B cell (primary cell): Measurements from ENCODE around the gene USE1. TPM values are rescaled to one million over a fixed set of nuclear protein-coding genes. Genes with fewer than 3 reads are reported as not detected.

Source experiments
- ATAC-seq: fragments of 200-7000 bp; cut with Tn5 transposase; one replicate; pipeline ENCODE4 v1.10.0; 2021; ENCODE audit warnings: low read depth, mild to moderate bottlenecking, moderate number of reproducible peaks, moderate library complexity
- CTCF ChIA-PET: fragments of 350-600 bp; sonication (Branson Sonifier 250); formaldehyde crosslinking; loops from one replicate; lab custom pipeline; 2021; ENCODE audit warnings: antibody characterized with exemption, inconsistent platforms; lab: Charles Lee
- POLR2A ChIA-PET: fragments of 350-600 bp; sonication (Branson Sonifier 250); formaldehyde crosslinking; loops from one replicate; lab custom pipeline; 2021; ENCODE audit warnings: antibody characterized with exemption; lab: Charles Lee
- DNase-seq: peaks from one replicate; pipeline ENCODE4 v3.0.0; 2013
- H2AFZ ChIP-seq: 2 replicates; pipeline ENCODE4 v1.6.1; 2012; ENCODE audit warnings: mild to moderate bottlenecking, low read depth, low read length; ENCODE audit not compliant: insufficient read depth, poor library complexity, severe bottlenecking
- H3K27ac ChIP-seq, 2 donors: 1 replicate in 1 of 2; 2 replicates in 1 of 2; pipeline ENCODE4 v1.5.1; 2012 to 2013; ENCODE audit warnings: low read length in 2 of 2, mild to moderate bottlenecking in 2 of 2, moderate library complexity in 1 of 2
- H3K27me3 ChIP-seq, 4 experiments: fragments of 200-600 bp in 1 of 4; sonication (generic) in 1 of 4; replicated peaks in 1 of 4; 1 replicate in 2 of 4; 2 replicates in 2 of 4; pipeline versions ENCODE4 v1.6.1 to v1.7.0; 2013 to 2016; ENCODE audit warnings: low read length in 3 of 4, mild to moderate bottlenecking in 2 of 4, mixed read lengths in 1 of 4, moderate library complexity in 1 of 4; ENCODE audit not compliant: insufficient read depth in 4 of 4, control insufficient read depth in 3 of 4; ENCODE audit errors: control extremely low read depth in 1 of 4
- H3K36me3 ChIP-seq, 2 experiments: replicated peaks in 1 of 2; 1 replicate in 1 of 2; 2 replicates in 1 of 2; pipeline versions ENCODE4 v1.6.1 to v1.7.1; 2013; ENCODE audit warnings: low read length in 1 of 2; ENCODE audit not compliant: insufficient read depth in 2 of 2, control insufficient read depth in 1 of 2; ENCODE audit errors: control extremely low read depth in 1 of 2, extremely low read depth in 1 of 2
- H3K4me1 ChIP-seq, 2 donors: fragments of 200-600 bp in 1 of 2; sonication (generic) in 1 of 2; 1 replicate in 1 of 2; 2 replicates in 1 of 2; pipeline versions ENCODE4 v1.5.1 to v1.6.1; 2013 to 2017; ENCODE audit warnings: low read length in 2 of 2; ENCODE audit not compliant: control insufficient read depth in 2 of 2, insufficient read depth in 2 of 2
- H3K4me2 ChIP-seq: replicated peaks from 2 replicates; pipeline ENCODE3; 2012; ENCODE audit warnings: mild to moderate bottlenecking, low read depth, low read length; ENCODE audit not compliant: poor library complexity, severe bottlenecking
- H3K4me3 ChIP-seq, 5 experiments: fragments of 200-600 bp in 1 of 5; sonication (generic) in 1 of 5; 1 replicate in 3 of 5; 2 replicates in 2 of 5; pipeline versions ENCODE4 v1.5.1 to v1.7.0; 2011 to 2016; ENCODE audit warnings: low read length in 4 of 5, mild to moderate bottlenecking in 4 of 5, low read depth in 2 of 5, control low read depth in 1 of 5, moderate library complexity in 1 of 5; ENCODE audit not compliant: insufficient read depth in 1 of 5; ENCODE audit errors: control extremely low read depth in 1 of 5, extremely low read depth in 1 of 5
- H3K79me2 ChIP-seq: fragments of 200-600 bp; sonication (generic); one replicate; pipeline ENCODE4 v1.6.0; 2016; ENCODE audit warnings: low read length; ENCODE audit not compliant: control insufficient read depth, insufficient read depth
- H3K9ac ChIP-seq: fragments of 200-600 bp; sonication (generic); 2 replicates; pipeline ENCODE4 v1.6.1; 2017; ENCODE audit warnings: mild to moderate bottlenecking, low read length, moderate library complexity
- H3K9me3 ChIP-seq, 3 donors: one replicate each; pipeline versions ENCODE4 v1.6.1 to v1.7.1; 2013; ENCODE audit warnings: low read length in 2 of 3; ENCODE audit not compliant: control insufficient read depth in 2 of 3, insufficient read depth in 1 of 3; ENCODE audit errors: control extremely low read depth in 1 of 3
- H4K20me1 ChIP-seq: 2 replicates; pipeline ENCODE4 v1.6.0; 2012; ENCODE audit warnings: mild to moderate bottlenecking, low read length; ENCODE audit not compliant: insufficient read depth, control insufficient read depth, poor library complexity, severe bottlenecking
- H3K27ac Mint-ChIP-seq: one replicate; pipeline ENCODE4 v1.8.0; 2021; ENCODE audit warnings: mixed read lengths
- H3K27me3 Mint-ChIP-seq: one replicate; pipeline ENCODE4 v1.8.0; 2021; ENCODE audit warnings: mixed read lengths
- H3K4me1 Mint-ChIP-seq: one replicate; pipeline ENCODE4 v1.8.0; 2021; ENCODE audit warnings: mixed read lengths
- H3K4me3 Mint-ChIP-seq: one replicate; pipeline ENCODE4 v1.8.0; 2021; ENCODE audit warnings: mixed read lengths
- H3K9me3 Mint-ChIP-seq: one replicate; pipeline ENCODE4 v1.8.0; 2022; ENCODE audit warnings: mixed read lengths; ENCODE audit not compliant: insufficient read depth
- CTCF ChIP-seq: fragments of 200-600 bp; IDR thresholded peaks from one replicate; pipeline ENCODE4 v1.8.0; 2022; ENCODE audit warnings: antibody characterized with exemption, mild to moderate bottlenecking
- EZH2 ChIP-seq: IDR thresholded peaks from 2 replicates; pipeline ENCODE4 v1.6.1; 2012; ENCODE audit warnings: borderline replicate concordance, low read depth, mild to moderate bottlenecking, moderate library complexity, low read length; ENCODE audit not compliant: insufficient read depth, poor library complexity, severe bottlenecking
- WGBS: methylation state at CpG from one replicate; pipeline ENCODE4 v1.1.5; 2013; ENCODE audit warnings: missing lambda C conversion rate; ENCODE audit not compliant: insufficient coverage; 5-methylcytosine and 5-hydroxymethylcytosine counted together
- intact Hi-C: fragments of 100-400 bp; cut with micrococcal nuclease; formaldehyde crosslinking; loops from one replicate; pipeline ENCODE4 v1.10.0; 2022
- polyA plus RNA-seq: library from polyadenylated mRNA; depleted of rRNA; stranded (reverse); fragments of >200 nt; gene quantifications from 2 replicates; pipeline ENCODE4 v1.2.3, GENCODE V29; 2012
- total RNA-seq, 2 donors: library from RNA; stranded (reverse); fragments of 120-200 nt in 1 of 2; gene quantifications; 1 replicate in 1 of 2; 2 replicates in 1 of 2; pipeline versions ENCODE4 v1.2.3 to v1.2.4, GENCODE V29; 2013 to 2022

USE1 gene
- total and polyA plus RNA-seq, 2 donors (not counting 1 experiment from before 2014, with no cell fraction given) = 48.3 to 49.5 TPM

DNA sequence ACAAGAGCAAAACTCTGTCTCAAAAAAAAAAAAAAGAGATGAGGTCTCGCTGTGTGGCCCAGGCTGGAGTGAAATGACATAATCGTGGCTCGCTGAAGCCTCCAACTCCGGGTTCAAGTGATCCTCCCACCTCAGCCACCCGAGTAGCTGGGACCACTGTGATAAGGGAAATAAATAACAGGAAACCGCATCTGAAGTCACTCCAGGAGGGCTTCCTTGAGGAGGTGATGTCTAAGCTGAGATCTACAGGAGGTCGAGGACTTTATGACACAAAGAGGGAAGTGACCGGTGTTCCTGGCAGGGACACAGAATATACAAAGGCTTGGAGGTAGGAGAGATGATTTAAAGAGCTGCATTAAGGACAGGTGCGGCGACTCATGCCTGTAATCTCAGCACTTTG, 39.5 kb downstream of the USE1 start:
- CTCF ChIA-PET = interaction anchor here (0.6 to 2.3 kb wide), 4 partner anchors 11 to 542 kb away, joined by 3 to 5 read pairs (median 4); partner anchors contain the start of gene ANKLE1
- Histone ChIP-seq H3K4me2 (no peak overlapping the region), H3K27ac (no peak overlapping the region), H2AFZ (no peak overlapping the region), H4K20me1 (no peaks in the 10 kb centered on the region), H3K36me3 (no peaks in the 10 kb centered on the region), H3K79me2 (no peaks in the 10 kb centered on the region), H3K4me3 (no peak overlapping the region), H3K9ac (no peak overlapping the region), H3K4me1 (no peaks in the 10 kb centered on the region), H3K27me3 (no peaks in the 10 kb centered on the region), H3K9me3 (peaks cover 0 to 9% (median 4%) of the 10 kb centered on the region in 3 donors)
- intact Hi-C loops = no loop called here
- POLR2A ChIA-PET = interaction anchor here (1.1 kb wide), 1 partner anchor 12 kb away, joined by 4 read pairs; no protein-coding TSS in a partner anchor
- no peaks in the 10 kb centered on the region for H3K4me1 Mint-ChIP-seq
- no peak overlapping the region for H3K4me3 Mint-ChIP-seq
- H3K9me3 Mint-ChIP-seq = no peaks in the 10 kb centered on the region
- 80% methylated on average over 5 of the region's 10 CpGs for WGBS
- TF ChIP-seq EZH2 (no peak), CTCF (no peak)
- H3K27me3 Mint-ChIP-seq = no peaks in the 10 kb centered on the region
- DNase-seq = no peak
- no peak overlapping the region for H3K27ac Mint-ChIP-seq
- no peak for ATAC-seq

DNA sequence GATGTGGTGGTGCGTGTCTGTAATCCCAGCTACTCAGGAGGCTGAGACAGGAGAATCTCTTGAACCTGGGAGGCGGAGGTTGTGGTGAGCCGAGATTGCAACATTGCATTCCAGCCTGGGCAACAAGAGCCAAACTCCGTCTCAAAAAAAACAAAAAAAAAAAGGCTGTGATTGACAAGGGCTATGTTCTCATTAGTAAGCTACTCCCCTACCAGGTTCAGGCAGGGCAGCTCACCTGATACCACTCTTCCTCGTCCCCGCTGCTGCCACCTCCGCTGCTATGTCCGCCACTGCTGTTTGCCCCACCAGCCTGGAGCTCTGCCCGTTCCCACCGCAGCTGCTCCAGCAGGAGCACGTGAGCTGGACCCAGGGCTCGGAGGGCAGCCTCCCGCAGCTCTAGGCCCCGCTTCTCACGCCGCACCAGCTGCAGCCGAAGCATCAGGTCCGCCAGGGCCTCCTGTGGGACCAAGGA, 40.0 kb downstream of the USE1 start:
- ChIA-PET CTCF (interaction anchor here (0.6 to 2.3 kb wide), 4 partner anchors 11 to 543 kb away, joined by 3 to 5 read pairs (median 4); partner anchors contain the start of gene ANKLE1), POLR2A (interaction anchor here (1.1 kb wide), 1 partner anchor 12 kb away, joined by 4 read pairs; no protein-coding TSS in a partner anchor)
- no peak overlapping the region for H3K27ac Mint-ChIP-seq
- H3K4me2 ChIP-seq = no peak overlapping the region
- no peak overlapping the region for H3K4me3 Mint-ChIP-seq
- no peak overlapping the region for H3K9ac ChIP-seq
- intact Hi-C loops = no loop called here
- H3K79me2 ChIP-seq = no peaks in the 10 kb centered on the region
- H3K4me3 ChIP-seq = no peak overlapping the region
- TF ChIP-seq CTCF = no peak
- no peak for TF ChIP-seq EZH2
- no peak for DNase-seq
- 97% methylated on average over 17 of the region's 18 CpGs for WGBS
- no peaks in the 10 kb centered on the region for H3K4me1 ChIP-seq
- H2AFZ ChIP-seq = no peak overlapping the region
- no peaks in the 10 kb centered on the region for H3K36me3 ChIP-seq
- no peaks in the 10 kb centered on the region for H3K4me1 Mint-ChIP-seq
- H3K27me3 Mint-ChIP-seq = no peaks in the 10 kb centered on the region
- H4K20me1 ChIP-seq = no peaks in the 10 kb centered on the region
- H3K27me3 ChIP-seq = no peaks in the 10 kb centered on the region
- no peak overlapping the region for H3K27ac ChIP-seq
- peaks cover 0 to 14% (median 6%) of the 10 kb centered on the region in 3 donors for H3K9me3 ChIP-seq
- H3K9me3 Mint-ChIP-seq = no peaks in the 10 kb centered on the region
- ATAC-seq = no peak
